Measurements from ENCODE around the gene CAMKMT.

Gene CAMKMT

GRCh38 chr2:44747794-44748193 is 386.0 kb downstream of the CAMKMT start:
- DNase-seq = no peak

- DNase-seq = no peak
Observed at GRCh38 chr2:44751754-44752479, 390.2 kb downstream of the CAMKMT start.

- DNase-seq = no peak
Observed at GRCh38 chr2:44752761-44753160, 391.0 kb downstream of the CAMKMT start.

- DNase-seq = no peak
Observed at GRCh38 chr2:44753552-44754285, 392.0 kb downstream of the CAMKMT start.

GRCh38 chr2:44758591-44758990 is 396.8 kb downstream of the CAMKMT start:
- DNase-seq = no peak

GRCh38 chr2:44759823-44760222 is 398.1 kb downstream of the CAMKMT start:
- DNase-seq = no peak

GRCh38 chr2:44763275-44763782 is 401.6 kb downstream of the CAMKMT start:
- DNase-seq = no peak

- no peak for DNase-seq
Observed at GRCh38 chr2:44766220-44766619, 404.5 kb downstream of the CAMKMT start.

- no peak for DNase-seq
Observed at GRCh38 chr2:44766777-44767176, 405.0 kb downstream of the CAMKMT start.

GRCh38 chr2:44767691-44768090 is 405.9 kb downstream of the CAMKMT start:
- DNase-seq = no peak

- no peak for DNase-seq
Observed at GRCh38 chr2:44768438-44769236, 406.9 kb downstream of the CAMKMT start.

- no peak for DNase-seq
Observed at GRCh38 chr2:44769349-44770011, 407.7 kb downstream of the CAMKMT start.

- DNase-seq = no peak
Observed at GRCh38 chr2:44770221-44771195, 408.8 kb downstream of the CAMKMT start.

GRCh38 chr2:44771522-44771921 is 409.8 kb downstream of the CAMKMT start:
- DNase-seq = no peak

GRCh38 chr2:44772131-44772530 is 410.4 kb downstream of the CAMKMT start:
- no peak for DNase-seq

- DNase-seq = no peak
Observed at GRCh38 chr2:44772669-44773378, 411.1 kb downstream of the CAMKMT start.

GRCh38 chr2:44774826-44775492 is 413.2 kb downstream of the CAMKMT start:
- DNase-seq = no peak

GRCh38 chr2:44777036-44777435 is 415.3 kb downstream of the CAMKMT start:
- DNase-seq = no peak

- no peak for DNase-seq
Observed at GRCh38 chr2:44777537-44777936, 415.8 kb downstream of the CAMKMT start.

- no peak for DNase-seq
Observed at GRCh38 chr2:44778221-44778654, 416.5 kb downstream of the CAMKMT start.

Data from bone marrow (tissue), 2 donors.